Stomach (tissue), 9 donors: ENCODE results near the gene HERPUD1. TPM values are rescaled to one million over a fixed set of nuclear protein-coding genes. Genes with fewer than 3 reads are reported as not detected.
A peak's percentile ranks its signal among the peaks of the same experiment; 100 is the strongest.

Source experiments
- DNase-seq, 2 donors: peaks; one replicate each; pipeline versions ENCODE4 v3.0.0 to v3.0.0-alpha.2; 2013 to 2019
- H3K27ac ChIP-seq, 5 donors: fragments of 200-600 bp in 4 of 5; sonication (generic) in 4 of 5; one replicate each; pipeline ENCODE4 v1.5.1; 2013 to 2019; ENCODE audit warnings: mild to moderate bottlenecking in 1 of 5, moderate library complexity in 1 of 5
- H3K27me3 ChIP-seq, 3 donors: fragments of 200-600 bp; sonication (generic); one replicate each; pipeline ENCODE4 v1.5.1; 2017 to 2019; ENCODE audit warnings: mixed run types in 1 of 3
- H3K36me3 ChIP-seq, 4 donors: fragments of 200-600 bp; sonication (generic); 1 replicate in 3 of 4; 2 replicates in 1 of 4; pipeline ENCODE4 v1.5.1; 2016 to 2019
- H3K4me1 ChIP-seq, 4 donors: fragments of 200-600 bp; sonication (generic); one replicate each; pipeline ENCODE4 v1.5.1; 2016 to 2019
- H3K4me3 ChIP-seq, 4 donors: fragments of 200-600 bp; sonication (generic) in 3 of 4; one replicate each; pipeline ENCODE4 v1.5.1; 2016 to 2019; ENCODE audit warnings: mild to moderate bottlenecking in 1 of 4
- H3K9me3 ChIP-seq, 4 donors: fragments of 200-600 bp; sonication (generic); one replicate each; pipeline ENCODE4 v1.5.1; 2016 to 2019
- CTCF ChIP-seq, 7 experiments: fragments of 450-650 bp in 4 of 7; fragments of 200-600 bp in 3 of 7; sonication (generic) in 3 of 7; IDR thresholded peaks; one replicate each; pipeline ENCODE4 v1.5.1; 2016 to 2019; ENCODE audit warnings: antibody characterized with exemption in 7 of 7, control low read depth in 2 of 7, mild to moderate bottlenecking in 1 of 7
- EP300 ChIP-seq: sonication (generic); formaldehyde crosslinking; IDR thresholded peaks from one replicate; pipeline ENCODE4 v1.6.1; 2017; ENCODE audit warnings: antibody characterized with exemption
- POLR2A ChIP-seq, 4 donors: fragments of 450-650 bp; IDR thresholded peaks; one replicate each; pipeline ENCODE4 v1.6.1; 2016; ENCODE audit warnings: antibody characterized with exemption in 4 of 4, control low read depth in 2 of 4, mild to moderate bottlenecking in 1 of 4, moderate library complexity in 1 of 4
- POLR2AphosphoS5 ChIP-seq, 3 donors: sonication (generic); formaldehyde crosslinking; IDR thresholded peaks; one replicate each; pipeline ENCODE4 v1.6.1; 2016; ENCODE audit warnings: antibody characterized with exemption in 3 of 3
- WGBS, 5 donors: extraction: QIAGEN DNeasy Blood & Tissue Kit in 3 of 5; methylation state at CpG; one replicate each; pipeline versions ENCODE4 v1.1.5 to v1.1.7; 2013 to 2018; 5-methylcytosine and 5-hydroxymethylcytosine counted together
- intact Hi-C: fragments of 100-400 bp; cut with DNase I; formaldehyde crosslinking; loops from one replicate; pipeline ENCODE4 v1.15.1; 2023; ENCODE audit warnings: low total_unique reads
- polyA plus RNA-seq, 3 donors: library from polyadenylated mRNA; stranded (reverse); fragments of 200-250 nt; gene quantifications; one replicate each; pipeline ENCODE4 v1.2.3, GENCODE V29; 2013
- total RNA-seq, 5 donors: library from RNA; depleted of rRNA; stranded (reverse); fragments of >200 nt; gene quantifications; one replicate each; pipeline versions ENCODE4 v1.1.0 to v1.2.3, GENCODE V29; 2014 to 2016
- donor health status: healthy with polysubstance abuse.
- donor health status: Bipolar disorder and iron deficiency.
- donor health status: healthy.

The HERPUD1 gene
- total and polyA plus RNA-seq, 8 donors, result 2.6 to 329 (median 74.7) TPM

- H3K9me3 ChIP-seq, result no peaks in the 10 kb centered on the region
- H3K36me3 ChIP-seq, result no peaks in the 10 kb centered on the region
- no peaks in the 10 kb centered on the region for H3K4me1 ChIP-seq
- H3K27me3 ChIP-seq, result no peaks in the 10 kb centered on the region
- TF ChIP-seq POLR2A (IDR thresholded peaks at IDR 0.05), result no peak
- no peak for TF ChIP-seq CTCF (IDR thresholded peaks at IDR 0.05)
- TF ChIP-seq POLR2AphosphoS5 (IDR thresholded peaks at IDR 0.05), result no peak
- no peak for TF ChIP-seq EP300
- intact Hi-C loops, result no loop called here
- no peak overlapping the region for H3K4me3 ChIP-seq
- DNase-seq, result peak in 1 of 2 donors; percentile 61
- no peak overlapping the region for H3K27ac ChIP-seq
- WGBS, 5 donors, result 77 to 94% (median 87%) methylated on average over 5 of the region's 5 CpGs
Observed at GRCh38 chr16:56889206-56889605, 42.7 kb upstream of the HERPUD1 start.

- no peak for TF ChIP-seq POLR2A (IDR thresholded peaks at IDR 0.05)
- no peak for TF ChIP-seq CTCF (IDR thresholded peaks at IDR 0.05)
- no peak for TF ChIP-seq POLR2AphosphoS5 (IDR thresholded peaks at IDR 0.05)
- TF ChIP-seq EP300, result no peak
- Histone ChIP-seq H3K9me3 (no peaks in the 10 kb centered on the region), H3K36me3 (no peaks in the 10 kb centered on the region), H3K4me3 (no peak overlapping the region), H3K4me1 (no peaks in the 10 kb centered on the region), H3K27ac (no peak overlapping the region), H3K27me3 (no peaks in the 10 kb centered on the region)
- intact Hi-C loops, result no loop called here
- WGBS, 5 donors, result 72 to 87% (median 79%) methylated on average over 8 to 11 of the region's 11 CpGs
- DNase-seq, result no peak
Observed at GRCh38 chr16:56891685-56892084, 40.3 kb upstream of the HERPUD1 start.

GRCh38 chr16:56892705-56893104 is 39.2 kb upstream of the HERPUD1 start:
- Histone ChIP-seq H3K9me3 (no peaks in the 10 kb centered on the region), H3K27ac (no peak overlapping the region), H3K27me3 (no peaks in the 10 kb centered on the region), H3K4me3 (no peak overlapping the region), H3K4me1 (no peaks in the 10 kb centered on the region), H3K36me3 (no peaks in the 10 kb centered on the region)
- WGBS, 5 donors, result 83 to 93% (median 88%) methylated on average over 8 to 14 of the region's 14 CpGs
- no peak for DNase-seq
- intact Hi-C loops, result no loop called here
- no peak for TF ChIP-seq CTCF (IDR thresholded peaks at IDR 0.05)
- TF ChIP-seq EP300, result no peak
- no peak for TF ChIP-seq POLR2AphosphoS5 (IDR thresholded peaks at IDR 0.05)
- TF ChIP-seq POLR2A (IDR thresholded peaks at IDR 0.05), result no peak

GRCh38 chr16:56894331-56894917 is 37.5 kb upstream of the HERPUD1 start:
- DNase-seq, result no peak
- H3K4me3 ChIP-seq, result no peak overlapping the region
- H3K4me1 ChIP-seq, result no peaks in the 10 kb centered on the region
- H3K27ac ChIP-seq, result no peak overlapping the region
- no peaks in the 10 kb centered on the region for H3K9me3 ChIP-seq
- intact Hi-C loops, result no loop called here
- H3K27me3 ChIP-seq, result no peaks in the 10 kb centered on the region
- no peaks in the 10 kb centered on the region for H3K36me3 ChIP-seq
- 81 to 91% (median 86%) methylated on average over 12 of the region's 12 CpGs for WGBS, 5 donors
- no peak for TF ChIP-seq POLR2A (IDR thresholded peaks at IDR 0.05)
- TF ChIP-seq CTCF (IDR thresholded peaks at IDR 0.05), result no peak
- TF ChIP-seq EP300, result no peak
- TF ChIP-seq POLR2AphosphoS5 (IDR thresholded peaks at IDR 0.05), result no peak
